Measurements from ENCODE around the gene DZANK1.
"Not testable (repeated sequence)": the region's sequence is repeated elsewhere in the genome, so short reads cannot be mapped to it uniquely, and the experiment has no call there.

Gene DZANK1

DNA sequence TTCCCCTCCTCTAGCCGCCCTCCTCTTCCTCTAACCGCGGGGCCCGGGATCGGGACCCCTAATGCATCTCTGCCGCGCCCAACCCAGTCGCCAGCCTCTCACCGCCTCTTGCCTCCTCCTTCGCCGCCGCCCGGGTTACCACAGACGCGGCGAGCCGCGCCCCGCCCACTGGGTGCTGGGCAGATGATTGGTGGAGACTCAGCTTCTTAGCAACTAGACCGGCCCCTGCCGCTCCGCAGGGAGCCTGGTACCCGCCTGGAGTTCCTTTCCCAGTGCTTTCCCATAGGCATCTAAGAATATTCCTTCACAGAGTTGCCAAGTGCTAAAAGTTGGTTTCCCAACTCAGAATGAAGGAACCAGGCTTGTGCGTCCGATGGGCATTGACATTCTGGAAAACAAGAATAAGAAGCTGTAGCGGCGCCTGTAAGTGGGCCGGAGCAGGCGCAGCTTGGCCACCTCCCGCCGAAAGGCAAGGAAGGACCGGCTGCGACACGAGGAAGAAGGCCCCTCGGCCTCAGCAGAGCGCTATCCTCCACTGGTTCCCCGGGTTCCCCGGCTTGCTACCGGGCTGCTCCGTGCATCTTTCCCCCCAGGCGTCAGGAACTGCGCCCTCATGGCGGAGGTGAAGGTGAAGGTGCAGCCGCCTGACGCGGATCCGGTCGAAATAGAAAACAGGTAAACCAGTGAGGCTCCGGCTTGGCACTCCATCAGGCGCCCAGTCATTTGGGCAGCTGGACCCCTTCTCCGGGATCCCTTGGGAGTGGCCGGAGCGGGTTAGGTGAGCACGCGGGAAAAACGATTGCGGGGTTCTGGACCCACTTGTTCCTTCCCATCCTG lies at the start of gene DZANK1, which contains the start of gene POLR3F:
TSS of gene DZANK1 (minus strand) at position 137 of the 837 bp plus-strand sequence. CDS start 1,672 bp downstream, outside the sequence.
TSS of gene POLR3F (plus strand) at position 497 of the 837 bp plus-strand sequence. CDS start at position 614, 117 bp downstream.
- peak; percentile 93 for DNase-seq

DNA sequence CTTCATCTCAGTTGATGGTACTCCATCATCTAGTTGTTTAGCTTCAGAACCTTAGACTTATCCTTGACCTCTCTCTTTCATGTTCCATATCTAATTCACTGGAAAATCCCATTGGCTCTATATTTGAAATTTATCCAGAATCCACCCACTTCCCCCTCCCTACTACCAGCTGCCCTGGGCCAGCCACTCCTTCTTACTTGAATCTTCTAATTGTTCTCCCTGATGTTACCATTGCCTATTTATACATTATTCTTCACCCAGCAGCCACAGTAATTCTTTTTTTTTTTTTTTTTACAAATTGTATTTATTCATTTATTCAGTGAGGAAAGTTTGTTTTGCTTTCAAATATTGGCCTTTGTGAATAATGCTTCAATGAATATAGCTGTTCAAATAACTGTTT lies 49.1 kb upstream of the DZANK1 start:
- no peak for DNase-seq

DNA sequence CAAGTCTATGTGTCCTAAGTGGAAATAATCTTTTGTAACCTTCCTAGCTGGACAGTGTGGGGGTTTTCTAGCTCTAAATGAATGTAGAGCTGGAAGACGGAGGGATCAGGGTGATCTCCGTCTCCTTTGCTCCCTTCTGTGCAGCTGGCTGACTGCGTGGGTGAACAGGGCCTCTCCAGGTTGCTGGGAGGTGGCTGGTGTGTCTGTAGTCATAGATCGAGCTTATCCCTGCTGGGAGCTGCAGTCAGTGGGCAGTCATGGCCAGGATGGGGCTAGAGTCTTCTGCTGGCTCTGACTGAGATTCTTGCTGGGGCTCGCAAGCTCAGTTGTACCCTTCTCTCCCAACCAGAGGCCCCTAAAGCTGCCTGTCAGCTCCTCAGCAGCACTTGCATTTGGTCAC lies 47.3 kb upstream of the DZANK1 start:
- no peak for DNase-seq

DNA sequence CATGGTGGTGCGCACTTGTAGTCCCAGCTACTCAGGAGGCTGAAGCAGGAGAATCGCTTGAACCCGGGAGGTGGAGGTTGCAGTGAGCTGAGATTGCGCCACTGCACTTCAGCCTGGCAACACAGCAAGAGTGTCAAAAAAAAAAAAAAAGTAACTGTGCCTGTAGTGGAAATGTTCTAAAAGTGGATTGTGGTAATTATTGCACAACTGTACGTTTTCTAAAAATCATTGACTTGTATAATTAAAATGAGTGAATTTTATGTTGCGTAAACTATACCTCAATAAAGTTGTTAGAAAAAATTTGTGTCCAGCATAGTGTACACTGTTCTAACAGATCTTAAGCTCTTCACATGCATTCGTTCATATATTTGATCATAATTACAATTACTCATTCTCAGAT lies 46.4 kb upstream of the DZANK1 start:
- DNase-seq, result no peak

DNA sequence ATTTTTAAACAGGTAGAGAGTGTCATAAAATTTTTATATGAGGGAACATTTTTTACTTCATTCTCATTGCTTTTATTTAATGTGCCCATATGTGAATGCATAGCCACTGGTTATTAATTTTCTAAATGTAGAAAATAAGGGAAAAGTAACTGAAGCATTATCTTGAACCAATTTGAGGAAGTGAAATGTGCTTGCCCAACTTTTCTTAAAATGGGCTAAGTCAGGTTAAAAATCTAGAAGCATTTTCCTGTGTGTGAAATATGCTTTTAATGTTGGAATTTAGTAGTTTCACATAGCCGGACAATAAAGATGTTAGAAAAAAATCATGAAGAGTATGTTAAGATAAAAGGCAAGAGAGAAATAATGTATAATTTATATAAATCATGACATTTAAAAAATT lies 44.7 kb upstream of the DZANK1 start:
- DNase-seq, result no peak

DNA sequence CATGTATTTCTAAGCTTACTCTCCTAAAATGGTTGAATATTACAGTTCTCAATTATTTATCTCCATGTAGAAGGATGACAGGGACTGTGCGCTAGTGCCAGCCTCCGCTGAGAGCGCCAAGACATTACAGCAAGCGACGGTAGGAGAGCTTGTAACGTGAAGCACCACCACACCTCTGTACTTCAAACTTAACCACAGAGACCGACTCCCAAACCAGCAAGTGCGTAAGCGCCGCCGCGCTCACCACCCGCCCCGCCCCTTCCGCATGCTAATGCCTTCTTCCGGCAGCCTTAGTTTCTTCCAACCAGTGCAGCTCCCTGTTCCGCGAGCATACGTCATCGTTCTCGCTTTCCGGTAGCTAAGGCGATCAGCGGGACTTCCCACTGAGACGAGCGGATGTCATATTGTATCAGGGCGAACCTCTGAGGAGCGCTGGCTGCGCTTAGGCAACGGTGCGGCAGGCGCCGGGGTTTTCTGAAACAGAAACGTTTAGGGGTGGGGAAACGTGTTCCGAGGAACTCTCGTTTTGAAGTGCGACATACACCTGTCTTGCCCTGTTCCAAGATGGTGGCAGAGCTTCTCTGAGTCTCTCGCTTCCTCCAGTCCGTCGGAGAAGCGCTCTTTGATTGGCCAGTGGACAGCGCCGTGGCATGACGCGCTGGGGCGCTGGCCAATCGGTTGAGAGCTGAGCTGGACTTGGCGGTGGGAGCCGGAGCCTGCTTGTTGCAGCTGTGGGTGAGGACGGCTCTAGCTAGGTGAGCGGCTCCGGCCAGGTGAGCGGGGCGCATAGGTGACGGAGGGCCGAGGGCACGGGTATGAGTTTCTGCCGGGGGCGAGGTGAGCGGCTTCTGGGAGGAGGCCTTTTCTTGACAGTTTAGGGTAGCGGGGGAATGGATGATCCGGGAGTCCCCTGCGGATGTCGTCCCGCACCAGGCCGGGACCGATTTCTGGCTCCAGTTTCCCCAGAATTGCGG lies 40.7 kb upstream of the DZANK1 start, which contains the start of gene SEC23B:
TSS of gene SEC23B (plus strand) at position 723 of the 974 bp plus-strand sequence. CDS start 2,896 bp downstream, outside the sequence.
- DNase-seq, result peak; percentile 97

DNA sequence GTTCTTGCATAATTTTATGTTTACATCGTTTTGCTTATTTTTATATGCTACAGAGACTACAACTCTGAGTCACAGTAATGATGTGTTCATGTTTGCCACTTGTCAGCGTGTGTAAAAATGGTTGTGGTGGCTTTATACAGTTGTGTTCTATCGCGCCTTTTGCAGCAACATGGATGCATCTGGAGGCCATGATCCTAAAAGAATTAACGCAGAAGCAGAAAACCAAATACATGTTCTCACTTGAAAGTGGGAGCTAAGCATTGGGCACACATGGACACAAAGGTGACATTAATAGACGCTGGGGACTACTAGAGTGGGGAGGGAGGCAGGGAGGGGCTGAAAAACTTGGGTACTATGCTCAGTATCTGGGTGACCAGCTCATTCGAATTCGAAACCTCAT lies 39.9 kb upstream of the DZANK1 start:
- DNase-seq, result no peak

DNA sequence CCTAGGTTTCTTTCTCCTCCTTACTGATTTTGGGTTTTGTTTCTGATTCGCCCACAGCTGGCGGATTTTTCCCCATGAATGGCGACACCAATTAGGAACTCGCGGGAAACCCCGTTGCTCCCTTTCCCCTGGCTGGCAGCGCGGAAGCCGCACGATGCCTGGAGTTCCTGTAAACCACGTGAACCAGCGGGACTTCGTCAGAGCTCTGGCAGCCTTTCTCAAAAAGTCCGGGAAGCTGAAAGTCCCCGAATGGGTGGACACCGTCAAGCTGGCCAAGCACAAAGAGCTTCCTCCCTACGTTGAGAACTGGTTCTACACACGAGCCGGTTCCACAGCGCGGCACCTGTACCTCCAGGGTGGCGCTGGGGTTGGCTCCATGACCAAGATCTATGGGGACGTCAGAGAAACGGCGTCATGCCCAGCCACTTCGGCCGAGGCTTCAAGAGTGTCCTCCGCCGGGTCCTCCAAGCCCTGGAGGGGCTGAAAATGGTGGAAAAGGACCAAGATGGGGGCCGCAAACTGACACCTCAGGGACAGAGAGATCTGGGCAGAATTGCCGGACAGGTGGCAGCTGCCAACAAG lies 37.7 kb upstream of the DZANK1 start:
- no peak for DNase-seq

DNA sequence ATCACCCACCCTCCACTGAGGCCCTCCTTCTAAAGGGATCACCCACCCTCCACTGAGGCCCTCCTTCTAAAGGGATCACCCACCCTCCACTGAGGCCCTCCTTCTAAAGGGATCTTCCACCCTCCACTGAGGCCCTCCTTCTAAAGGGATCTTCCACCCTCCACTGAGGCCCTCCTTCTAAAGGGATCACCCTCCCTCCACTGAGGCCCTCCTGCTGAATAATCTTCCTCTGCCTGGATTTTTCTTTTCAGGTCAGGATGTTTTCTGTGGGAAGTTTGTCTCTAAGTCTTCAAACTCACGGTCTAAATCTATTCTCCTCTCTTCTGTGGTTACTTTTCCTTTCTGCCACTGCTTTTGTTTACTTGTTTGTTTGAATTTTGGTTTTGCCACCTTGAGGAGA lies 34.8 kb upstream of the DZANK1 start:
- DNase-seq, result not testable (repeated sequence)

DNA sequence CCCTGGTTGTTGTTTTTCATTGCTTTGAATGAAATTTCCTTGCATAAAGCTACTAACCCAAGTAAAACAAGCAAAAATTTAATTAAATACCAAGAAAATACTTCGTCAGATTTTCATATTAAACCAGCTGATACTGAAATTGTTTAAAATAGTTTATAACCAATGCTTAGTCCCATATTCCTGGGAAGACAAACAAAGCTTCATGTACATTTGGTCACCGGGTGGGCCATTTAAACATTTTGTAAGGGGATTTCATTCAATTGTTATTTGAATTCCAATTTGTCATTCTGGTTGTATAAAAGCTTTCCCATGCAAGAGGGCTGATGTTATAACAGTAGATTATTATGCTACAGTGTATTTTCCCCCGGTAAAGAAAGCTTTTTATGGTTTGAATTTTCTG lies 30.8 kb upstream of the DZANK1 start:
- no peak for DNase-seq

DNA sequence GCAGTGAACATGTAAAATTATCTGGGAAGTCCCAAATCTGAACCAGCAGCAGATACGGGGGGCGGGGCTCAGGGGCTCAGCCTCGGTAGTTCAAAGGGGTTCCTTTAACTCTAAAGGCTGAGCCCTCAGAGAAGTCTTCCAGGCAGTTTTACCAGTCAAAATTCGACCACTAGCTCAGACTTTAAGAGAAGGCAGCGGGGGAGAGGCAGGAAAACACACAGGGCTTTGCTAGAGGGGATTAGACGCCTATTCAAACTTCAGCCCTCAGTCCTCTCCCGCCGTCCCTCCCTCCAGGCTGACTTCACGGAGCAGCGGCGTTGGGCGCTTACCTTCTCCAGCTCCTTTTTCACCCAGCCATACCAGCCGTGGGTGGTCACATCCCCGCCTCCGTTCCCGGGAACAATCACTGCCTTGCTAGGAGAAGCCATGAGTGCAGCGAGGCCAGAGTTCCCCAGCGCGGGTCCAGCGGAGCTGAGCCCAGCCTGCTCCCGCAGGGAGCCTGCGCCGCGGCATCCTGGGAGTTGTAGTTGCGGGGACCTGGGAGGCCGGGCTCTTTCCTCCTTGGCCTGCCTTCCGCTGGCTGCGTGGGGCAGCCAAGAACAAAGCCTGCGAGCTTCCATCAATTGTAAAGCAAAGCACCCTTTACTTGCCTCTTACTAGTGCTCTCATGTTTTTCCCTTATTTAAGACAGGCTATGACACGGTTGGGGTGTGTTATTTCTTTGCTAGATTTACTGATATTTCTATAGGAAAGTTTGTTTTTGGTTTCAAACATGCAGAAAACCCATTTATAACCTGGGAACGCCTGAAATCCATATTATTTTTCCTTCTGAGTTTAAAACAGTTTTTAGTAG lies 30.1 kb upstream of the DZANK1 start, which contains the start of gene RBBP9:
TSS of gene RBBP9 (minus strand) at position 486 of the 853 bp plus-strand sequence. CDS start at position 428, 58 bp downstream.
- DNase-seq, result peak; percentile 77

DNA sequence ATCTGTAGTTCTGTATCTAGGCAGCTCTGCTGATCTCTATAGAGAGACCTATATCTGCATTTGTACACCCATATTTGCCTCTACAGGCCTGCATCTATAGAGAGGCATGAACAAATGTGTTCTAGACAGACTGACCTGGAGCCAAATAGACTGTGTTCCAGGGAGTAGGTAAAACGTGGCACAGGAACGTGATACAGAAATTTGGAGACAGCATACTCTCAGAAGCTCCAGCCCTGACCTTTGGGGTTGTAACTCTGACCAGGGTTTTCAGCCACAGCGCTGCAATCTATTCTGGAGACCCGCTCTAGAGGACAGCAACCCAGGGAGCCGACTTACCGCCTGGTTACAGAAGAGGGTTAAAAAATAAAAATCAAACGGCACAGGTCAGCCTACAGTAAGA lies 29.2 kb upstream of the DZANK1 start:
- no peak for DNase-seq

DNA sequence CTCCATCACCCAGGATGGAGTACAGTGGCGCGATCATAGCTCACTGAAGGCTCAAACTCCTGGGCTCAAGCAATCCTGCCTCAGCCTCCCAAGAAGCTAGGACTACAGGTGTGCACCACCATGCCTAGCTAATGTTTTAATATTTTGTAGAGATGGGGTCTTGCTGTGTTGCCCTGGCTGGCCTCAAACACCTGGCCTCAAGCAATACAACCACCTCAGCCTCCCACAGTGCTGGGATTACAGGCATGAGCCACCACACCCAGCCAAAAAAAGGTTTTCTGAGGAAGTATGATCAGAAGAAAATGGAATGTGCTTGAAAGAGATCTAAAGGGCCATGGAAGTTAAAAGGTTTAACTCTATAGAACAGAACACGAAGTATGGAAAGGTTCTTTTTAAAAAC lies 21.5 kb upstream of the DZANK1 start:
- DNase-seq, result no peak

DNA sequence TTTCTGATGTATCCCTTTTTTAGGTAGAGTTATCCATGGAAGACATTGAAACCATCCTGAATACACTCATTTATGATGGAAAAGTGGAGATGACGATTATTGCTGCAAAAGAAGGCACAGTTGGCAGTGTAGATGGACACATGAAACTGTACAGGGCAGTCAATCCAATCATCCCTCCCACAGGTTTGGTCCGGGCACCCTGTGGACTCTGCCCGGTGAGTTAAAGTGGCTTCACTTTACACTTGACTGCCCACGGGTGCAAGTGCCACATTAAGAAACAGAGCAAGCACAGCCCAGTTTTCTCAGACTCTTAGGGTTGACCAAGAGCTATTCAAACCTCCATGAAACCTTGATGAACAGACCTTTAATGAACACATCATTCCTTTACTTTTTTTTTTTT lies 14.8 kb upstream of the DZANK1 start:
- no peak for DNase-seq

DNA sequence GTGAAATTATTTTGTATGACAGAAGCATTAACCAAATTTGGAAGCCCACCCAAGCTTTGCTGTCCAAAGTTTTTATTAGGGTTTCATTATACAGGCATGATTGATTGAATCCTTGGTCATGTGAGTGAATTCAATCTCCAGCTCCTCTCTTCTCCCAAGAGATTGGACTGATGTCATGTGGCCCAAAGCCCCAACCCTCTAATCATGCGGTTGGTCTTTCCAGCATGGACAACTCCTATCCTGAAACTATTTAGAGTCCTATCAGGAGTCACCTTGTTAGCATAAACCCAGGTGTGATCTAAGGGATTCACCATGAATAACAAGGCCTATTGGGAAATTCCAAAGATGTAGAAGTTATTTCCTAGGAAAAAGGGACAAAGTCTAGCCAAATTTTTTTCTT lies 11.0 kb upstream of the DZANK1 start:
- DNase-seq, result no peak

DNA sequence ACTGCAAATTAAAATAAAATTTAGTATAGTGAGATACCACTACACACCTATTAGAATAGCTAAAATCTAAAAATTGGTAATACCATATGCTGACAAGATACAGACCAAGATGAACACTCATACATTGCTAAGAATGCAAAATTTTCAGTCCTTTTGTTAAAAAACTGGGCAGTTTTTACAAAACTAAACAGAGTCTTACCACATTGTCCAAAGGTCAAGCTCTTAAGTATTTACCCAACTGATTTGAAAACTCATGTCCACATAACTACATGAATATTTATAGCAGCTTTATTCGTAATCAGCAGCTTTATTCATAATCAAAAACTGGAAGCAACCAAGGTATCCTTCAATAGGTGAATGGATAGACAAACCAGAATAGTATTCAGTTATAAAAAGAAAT lies 10.4 kb upstream of the DZANK1 start:
- DNase-seq, result no peak

DNA sequence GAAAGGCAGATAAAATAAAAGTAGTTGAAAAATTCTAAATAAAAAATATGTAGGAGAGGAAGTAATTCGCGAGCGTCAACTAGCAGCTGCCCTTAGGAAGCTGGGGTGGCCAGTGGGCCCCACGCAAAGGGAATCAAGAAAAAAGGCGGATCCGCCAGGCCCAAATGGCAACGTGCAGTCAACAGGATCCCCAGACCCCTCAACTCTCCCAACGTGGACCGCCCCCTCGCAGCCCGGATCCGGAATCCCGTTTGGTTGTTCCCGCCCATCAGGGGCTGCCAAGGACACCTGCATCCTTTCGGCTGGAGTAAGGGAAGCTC lies 296 bp downstream of the DZANK1 start:
- no peak for DNase-seq

DNA sequence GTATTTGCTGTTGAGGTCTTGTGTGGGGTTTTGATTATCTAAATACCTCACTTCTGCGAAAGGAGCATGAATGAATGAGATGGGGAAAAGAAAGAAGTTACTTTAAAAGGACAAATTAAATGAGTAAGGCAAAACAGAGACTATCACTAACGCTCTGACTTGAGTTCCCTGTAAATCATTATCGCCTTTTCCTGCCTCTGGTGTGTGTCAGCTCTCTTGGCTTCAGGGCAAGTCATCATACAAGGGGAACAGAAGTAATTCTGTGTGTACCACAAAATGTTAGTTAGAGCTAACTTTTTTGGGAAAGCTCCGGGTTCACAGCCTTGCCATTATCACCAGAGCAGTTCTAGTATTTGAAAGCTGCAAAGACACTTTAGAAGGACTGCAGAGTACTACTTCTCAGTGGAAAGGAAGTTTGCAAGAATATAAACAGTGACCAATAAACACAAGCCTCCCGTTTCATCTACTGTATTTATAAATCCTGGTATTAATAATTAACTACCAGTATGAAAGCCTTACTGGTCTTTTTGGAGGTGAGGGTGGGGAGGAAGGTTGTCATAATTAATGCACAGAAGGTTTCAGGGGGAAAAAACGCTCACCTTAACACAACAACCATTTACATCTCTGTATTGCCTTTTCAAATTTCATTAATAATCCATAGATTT lies 1.2 kb downstream of the DZANK1 start:
- no peak for DNase-seq

DNA sequence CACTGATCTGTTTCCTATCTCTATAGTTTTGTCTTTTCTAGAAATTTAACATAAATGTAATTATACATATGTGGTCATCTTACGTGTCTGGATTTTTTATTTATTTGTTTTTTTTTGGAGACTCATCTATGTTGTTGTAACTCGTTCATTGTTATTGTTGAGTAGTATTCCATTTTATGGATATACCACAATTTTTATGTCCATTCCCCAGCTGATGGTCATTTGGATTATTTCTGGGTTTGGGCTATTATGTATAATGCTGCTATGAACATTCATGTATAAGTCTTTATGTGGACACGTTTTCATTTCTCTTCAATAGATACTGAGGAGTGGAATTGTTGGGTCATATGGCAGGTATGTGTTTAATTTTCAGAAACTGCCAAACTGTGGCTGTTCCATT lies 10.2 kb downstream of the DZANK1 start:
- no peak for DNase-seq

DNA sequence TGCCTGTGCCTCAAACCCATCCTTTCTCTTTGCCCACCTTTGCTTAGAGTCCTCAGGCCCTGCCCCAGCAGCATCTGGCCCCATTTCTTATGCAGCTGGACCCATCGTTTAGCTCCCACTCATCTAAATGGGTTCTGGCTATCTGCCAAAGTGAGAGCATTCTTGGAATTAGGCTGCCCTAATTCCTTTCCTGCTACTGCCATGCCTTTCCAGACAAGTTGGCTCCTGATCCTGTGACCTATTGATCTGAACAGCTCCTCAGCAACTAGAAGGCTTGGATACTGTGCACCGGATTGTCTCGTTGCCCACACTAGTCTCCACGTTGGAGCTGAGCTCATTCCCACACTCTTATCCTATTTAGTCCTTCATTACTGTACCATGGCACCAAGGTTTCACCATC lies 22.9 kb downstream of the DZANK1 start:
- no peak for DNase-seq

DNA sequence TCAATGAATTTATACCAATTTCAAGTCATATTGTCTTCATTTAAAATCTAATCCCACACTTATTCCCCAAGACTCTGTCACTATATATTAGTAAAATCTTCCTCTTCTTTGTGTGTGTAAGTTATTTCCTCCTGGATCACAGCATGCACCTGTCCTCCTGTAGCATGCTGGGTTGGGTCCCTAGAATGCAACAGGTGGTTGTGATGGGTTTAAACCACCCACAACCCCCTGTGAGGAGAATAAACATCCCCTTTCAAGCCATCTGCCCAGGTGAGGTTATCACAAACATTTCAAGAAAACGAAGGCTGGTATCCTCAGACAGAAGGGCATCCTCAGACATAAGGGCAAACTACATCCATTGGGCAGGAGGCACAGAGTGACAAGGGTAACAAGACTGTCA lies 26.4 kb downstream of the DZANK1 start:
- DNase-seq, result no peak

DNA sequence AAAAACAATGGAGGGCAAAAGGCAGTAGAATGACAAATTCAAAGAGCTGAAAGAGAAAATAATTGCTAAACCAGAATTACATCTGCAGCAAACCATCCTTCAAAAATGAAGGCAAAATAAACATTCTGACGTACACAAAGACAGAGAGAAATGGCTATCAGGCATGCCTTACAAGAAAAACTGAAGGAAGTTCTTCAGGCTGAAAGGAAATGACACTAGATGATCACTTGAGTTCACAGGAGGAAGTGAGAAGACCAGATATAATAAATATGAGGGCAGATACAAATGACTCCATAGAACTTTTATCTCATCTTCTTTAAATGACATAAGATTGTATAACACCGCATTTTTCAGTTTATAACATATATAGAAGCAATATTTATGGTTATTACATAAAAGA lies 30.0 kb downstream of the DZANK1 start:
- DNase-seq, result no peak

Measured in activated CD8-positive, alpha-beta memory T cell treated with anti-CD3 and anti-CD28 coated beads, Interleukin-2, amount 50 U/mL, for 4 hours (primary cell).